ENCODE results near the gene AP1B1. TPM values are rescaled to one million over a fixed set of nuclear protein-coding genes. Genes with fewer than 3 reads are reported as not detected.

The AP1B1 gene
- total and polyA plus RNA-seq, 2 donors (not counting 1 experiment from before 2014, with no cell fraction given), result 139 to 174 TPM

- Mint-ChIP-seq H3K4me3 (no peak overlapping the region), H3K27me3 (peaks cover 21% of the 10 kb centered on the region), H3K27ac (no peak overlapping the region), H3K9me3 (ENCODE audit: insufficient read depth) (no peaks in the 10 kb centered on the region), H3K4me1 (peaks cover 17% of the 10 kb centered on the region)
- Histone ChIP-seq H3K9ac (ENCODE audit: low read length) (no peak overlapping the region), H3K27me3 (replicated peaks in 1 of 4; ENCODE audit: control extremely low read depth in 1 of 4, control insufficient read depth in 3 of 4, insufficient read depth in 4 of 4, low read length in 3 of 4) (peaks cover 0 to 27% (median 16%) of the 10 kb centered on the region in 4 experiments), H3K4me3 (ENCODE audit: control extremely low read depth in 1 of 5, extremely low read depth in 1 of 5, insufficient read depth in 1 of 5, low read depth in 2 of 5, low read length in 4 of 5) (no peak overlapping the region), H3K4me2 (replicated peaks; ENCODE audit: low read depth, low read length, poor library complexity, severe bottlenecking) (no peak overlapping the region), H4K20me1 (ENCODE audit: control insufficient read depth, insufficient read depth, low read length, poor library complexity, severe bottlenecking) (peaks cover 14% of the 10 kb centered on the region), H3K4me1 (ENCODE audit: control insufficient read depth in 2 of 2, insufficient read depth in 2 of 2, low read length in 2 of 2) (peaks cover 11 to 17% of the 10 kb centered on the region in 2 donors), H3K9me3 (ENCODE audit: control extremely low read depth in 1 of 3, control insufficient read depth in 2 of 3, insufficient read depth in 1 of 3, low read length in 2 of 3) (peaks cover 0 to 11% (median 0%) of the 10 kb centered on the region in 3 donors), H3K27ac (ENCODE audit: low read length in 2 of 2) (no peak overlapping the region), H2AFZ (ENCODE audit: insufficient read depth, low read depth, low read length, poor library complexity, severe bottlenecking) (no peak overlapping the region), H3K79me2 (ENCODE audit: control insufficient read depth, insufficient read depth, low read length) (peaks cover 2% of the 10 kb centered on the region), H3K36me3 (replicated peaks in 1 of 2; ENCODE audit: control extremely low read depth in 1 of 2, control insufficient read depth in 1 of 2, extremely low read depth in 1 of 2, insufficient read depth in 2 of 2, low read length in 1 of 2) (peaks cover 5 to 23% of the 10 kb centered on the region in 2 experiments)
- ChIA-PET CTCF (no interaction called here), POLR2A (interaction anchor here (0.6 kb wide), 1 partner anchor 75 kb away, joined by 3 read pairs; no protein-coding TSS in a partner anchor)
- no peak for ATAC-seq (ENCODE audit: low read depth)
- intact Hi-C loops (cut with micrococcal nuclease), result no loop called here
- whole genome bisulfite sequencing (ENCODE audit: insufficient coverage), result 66% methylated on average over 12 of the region's 13 CpGs
- no peak for DNase-seq
- TF ChIP-seq CTCF (IDR thresholded peaks at IDR 0.05), result no peak
- no peak for TF ChIP-seq EZH2 (IDR thresholded peaks at IDR 0.05; ENCODE audit: borderline replicate concordance, insufficient read depth, low read depth, low read length, poor library complexity, severe bottlenecking)
These were observed 85.5 kb downstream of the AP1B1 start for GRCh38 chr22:29302681-29303465.

- H3K4me2 ChIP-seq (replicated peaks; ENCODE audit: low read depth, low read length, poor library complexity, severe bottlenecking), result no peak overlapping the region
- H3K4me1 ChIP-seq (ENCODE audit: control insufficient read depth in 2 of 2, insufficient read depth in 2 of 2, low read length in 2 of 2), result peaks cover 11 to 15% of the 10 kb centered on the region in 2 donors
- ChIA-PET POLR2A (no interaction called here), CTCF (no interaction called here)
- peaks cover 0 to 8% (median 0%) of the 10 kb centered on the region in 3 donors for H3K9me3 ChIP-seq (ENCODE audit: control extremely low read depth in 1 of 3, control insufficient read depth in 2 of 3, insufficient read depth in 1 of 3, low read length in 2 of 3)
- H3K79me2 ChIP-seq (ENCODE audit: control insufficient read depth, insufficient read depth, low read length), result peaks cover 2% of the 10 kb centered on the region
- ATAC-seq (ENCODE audit: low read depth), result no peak
- H2AFZ ChIP-seq (ENCODE audit: insufficient read depth, low read depth, low read length, poor library complexity, severe bottlenecking), result no peak overlapping the region
- no peak overlapping the region for H3K9ac ChIP-seq (ENCODE audit: low read length)
- H3K27me3 ChIP-seq (replicated peaks in 1 of 4; ENCODE audit: control extremely low read depth in 1 of 4, control insufficient read depth in 3 of 4, insufficient read depth in 4 of 4, low read length in 3 of 4), result peaks cover 0 to 22% (median 15%) of the 10 kb centered on the region in 4 experiments
- TF ChIP-seq CTCF (IDR thresholded peaks at IDR 0.05) (no peak), EZH2 (IDR thresholded peaks at IDR 0.05; ENCODE audit: borderline replicate concordance, insufficient read depth, low read depth, low read length, poor library complexity, severe bottlenecking) (no peak)
- intact Hi-C loops (cut with micrococcal nuclease), result no loop called here
- peaks cover 5 to 28% of the 10 kb centered on the region in 2 experiments for H3K36me3 ChIP-seq (replicated peaks in 1 of 2; ENCODE audit: control extremely low read depth in 1 of 2, control insufficient read depth in 1 of 2, extremely low read depth in 1 of 2, insufficient read depth in 2 of 2, low read length in 1 of 2)
- DNase-seq, result no peak
- H3K27ac Mint-ChIP-seq, result no peak overlapping the region
- H3K27me3 Mint-ChIP-seq, result peaks cover 18% of the 10 kb centered on the region
- H3K4me3 Mint-ChIP-seq, result no peak overlapping the region
- 100% methylated on average over 1 of the region's 2 CpGs for WGBS (ENCODE audit: insufficient coverage)
- no peaks in the 10 kb centered on the region for H3K9me3 Mint-ChIP-seq (ENCODE audit: insufficient read depth)
- peaks cover 14% of the 10 kb centered on the region for H3K4me1 Mint-ChIP-seq
- H3K27ac ChIP-seq (ENCODE audit: low read length in 2 of 2), result no peak overlapping the region
- no peak overlapping the region for H3K4me3 ChIP-seq (ENCODE audit: control extremely low read depth in 1 of 5, extremely low read depth in 1 of 5, insufficient read depth in 1 of 5, low read depth in 2 of 5, low read length in 4 of 5)
- H4K20me1 ChIP-seq (ENCODE audit: control insufficient read depth, insufficient read depth, low read length, poor library complexity, severe bottlenecking), result peaks cover 19% of the 10 kb centered on the region
These were observed 86.0 kb downstream of the AP1B1 start for GRCh38 chr22:29302402-29302680.

Data from B cell (primary cell).